HFF-Myc (cell line): ENCODE results near the gene RPS28.
A peak's percentile ranks its signal among the peaks of the same experiment; 100 is the strongest.

Source experiments
- DNase-seq: peaks from one replicate; pipeline ENCODE4 v3.0.0-alpha.2; 2011; ENCODE audit warnings: low read depth; ENCODE audit errors: extremely low read depth
- H3K4me3 ChIP-seq: replicated peaks from 2 replicates; pipeline ENCODE4 v1.5.1; 2011; ENCODE audit warnings: low read depth, mild to moderate bottlenecking, control low read depth, low read length
- TF ChIP-seq, protein P1 (sequence below): IDR thresholded peaks from 2 replicates; pipeline ENCODE4 v1.5.1; 2012; ENCODE audit warnings: mild to moderate bottlenecking, low read depth, low read length, control low read depth; ENCODE audit errors: missing control alignments

The RPS28 gene

DNA sequence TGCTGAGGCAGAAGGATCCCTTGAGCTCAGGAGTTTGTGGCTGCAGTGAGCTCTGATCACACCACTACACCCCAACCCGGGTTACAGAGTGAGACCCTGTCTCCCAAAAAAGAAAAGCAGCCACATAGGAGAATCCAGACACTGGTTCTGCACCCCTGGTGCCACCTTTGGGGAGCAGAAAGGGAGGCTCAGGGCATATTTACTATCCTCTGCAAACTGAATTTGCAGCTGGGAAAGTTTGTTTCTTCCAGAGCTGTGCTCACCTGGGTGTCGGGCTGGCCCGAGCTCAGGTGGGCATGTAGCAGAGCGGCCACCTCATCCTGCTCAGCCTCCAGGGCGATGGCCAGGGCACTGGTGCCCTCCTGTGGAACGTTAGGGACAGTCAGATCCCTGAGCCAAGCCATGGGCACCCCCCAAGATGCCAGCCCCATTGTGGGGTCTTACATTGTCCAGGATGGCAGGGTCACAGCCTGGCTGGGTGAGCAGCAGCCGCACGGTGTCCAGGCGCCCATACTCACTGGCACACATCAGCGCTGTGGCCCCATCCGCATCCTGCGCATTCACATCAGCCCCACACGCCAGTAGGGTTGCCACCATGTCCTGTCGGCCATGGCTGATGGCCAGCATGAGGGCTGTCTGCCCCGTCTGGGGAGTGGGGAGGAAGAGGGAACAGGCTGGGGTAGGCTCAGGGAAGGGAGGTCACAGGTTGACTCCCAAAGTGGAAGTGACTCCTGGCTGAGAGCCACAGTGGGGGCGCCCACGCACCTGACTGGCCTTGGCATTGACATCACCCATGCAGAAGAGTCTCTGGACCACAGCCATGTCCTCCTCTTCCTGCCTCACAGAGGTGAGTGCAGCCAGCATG is 3.1 kb downstream of the RPS28 start:
- TF ChIP-seq, protein P1, sequence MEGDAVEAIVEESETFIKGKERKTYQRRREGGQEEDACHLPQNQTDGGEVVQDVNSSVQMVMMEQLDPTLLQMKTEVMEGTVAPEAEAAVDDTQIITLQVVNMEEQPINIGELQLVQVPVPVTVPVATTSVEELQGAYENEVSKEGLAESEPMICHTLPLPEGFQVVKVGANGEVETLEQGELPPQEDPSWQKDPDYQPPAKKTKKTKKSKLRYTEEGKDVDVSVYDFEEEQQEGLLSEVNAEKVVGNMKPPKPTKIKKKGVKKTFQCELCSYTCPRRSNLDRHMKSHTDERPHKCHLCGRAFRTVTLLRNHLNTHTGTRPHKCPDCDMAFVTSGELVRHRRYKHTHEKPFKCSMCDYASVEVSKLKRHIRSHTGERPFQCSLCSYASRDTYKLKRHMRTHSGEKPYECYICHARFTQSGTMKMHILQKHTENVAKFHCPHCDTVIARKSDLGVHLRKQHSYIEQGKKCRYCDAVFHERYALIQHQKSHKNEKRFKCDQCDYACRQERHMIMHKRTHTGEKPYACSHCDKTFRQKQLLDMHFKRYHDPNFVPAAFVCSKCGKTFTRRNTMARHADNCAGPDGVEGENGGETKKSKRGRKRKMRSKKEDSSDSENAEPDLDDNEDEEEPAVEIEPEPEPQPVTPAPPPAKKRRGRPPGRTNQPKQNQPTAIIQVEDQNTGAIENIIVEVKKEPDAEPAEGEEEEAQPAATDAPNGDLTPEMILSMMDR: no peak
- no peak for DNase-seq
- no peak overlapping the region for H3K4me3 ChIP-seq

- H3K4me3 ChIP-seq: no peak overlapping the region
- DNase-seq: no peak
- TF ChIP-seq, protein P1: no peak
These were observed 4.2 kb downstream of the RPS28 start for GRCh38 chr19:8325454-8325853.

DNA sequence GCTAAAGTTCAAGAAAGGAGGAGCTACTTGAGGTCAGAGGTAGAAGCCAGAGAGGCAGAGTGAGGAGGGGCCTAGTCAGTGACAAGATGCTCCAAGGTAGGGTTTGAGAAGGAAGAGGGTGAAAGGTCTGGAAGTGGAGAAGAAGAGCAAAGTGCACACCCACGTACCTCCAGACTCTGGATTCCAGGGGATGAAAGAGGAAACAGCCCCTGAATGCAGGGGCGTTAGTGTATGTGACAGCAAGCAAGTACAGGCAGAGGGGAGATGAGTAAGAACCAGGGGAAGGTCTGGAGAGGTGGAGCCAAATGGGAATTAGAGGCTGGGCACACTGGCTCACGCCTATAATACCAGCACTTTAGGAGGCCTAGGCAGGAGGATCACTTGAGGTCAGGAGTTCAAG is 8.7 kb downstream of the RPS28 start:
- H3K4me3 ChIP-seq: no peak overlapping the region
- no peak for DNase-seq
- TF ChIP-seq, protein P1: no peak

- H3K4me3 ChIP-seq: no peak overlapping the region
- no peak for DNase-seq
- TF ChIP-seq, protein P1: no peak
These were observed 10.1 kb downstream of the RPS28 start for GRCh38 chr19:8331263-8331845.

DNA sequence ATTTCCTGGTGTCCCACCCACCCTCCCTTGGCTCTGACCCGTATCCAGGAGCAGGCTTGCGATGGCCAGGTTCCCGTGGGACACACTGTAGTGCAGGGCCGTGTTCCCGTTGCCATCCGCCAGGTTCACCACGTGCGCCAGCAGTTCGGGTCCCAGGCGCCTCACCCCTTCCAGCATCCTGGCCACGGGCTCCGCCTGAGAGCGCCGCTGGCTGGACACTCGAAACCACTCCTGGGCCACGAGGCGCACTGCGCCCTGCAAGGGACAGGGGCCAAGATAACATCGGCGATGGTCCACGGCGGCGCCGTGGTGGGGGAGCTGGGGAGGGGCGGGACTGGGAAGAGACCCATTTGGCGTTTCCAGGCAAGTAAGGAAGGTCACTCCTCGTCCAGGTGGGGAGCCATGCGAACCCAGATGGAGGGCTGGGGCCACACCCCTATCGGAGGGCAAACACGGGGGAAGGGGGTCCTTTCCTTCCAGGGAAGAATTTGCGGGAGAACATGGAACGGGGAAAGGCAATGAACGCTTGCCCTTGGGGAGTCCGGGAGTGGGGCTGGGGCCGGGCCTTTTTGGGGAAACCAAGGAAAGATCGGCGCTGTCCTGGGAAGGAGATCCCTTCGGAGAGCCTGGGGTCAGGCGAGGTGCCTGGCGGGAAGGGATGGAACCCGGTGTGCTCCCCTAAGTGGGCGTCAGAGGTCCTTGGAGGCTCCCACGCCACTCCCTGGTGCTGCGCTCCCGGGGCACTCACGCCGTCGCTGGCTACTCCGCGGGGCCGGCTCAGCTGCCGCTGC is 11.9 kb downstream of the RPS28 start:
- TF ChIP-seq, protein P1: no peak
- H3K4me3 ChIP-seq: no peak overlapping the region
- DNase-seq: no peak

- no peak for DNase-seq
- TF ChIP-seq, protein P1: no peak
- peak overlapping the region; percentile 7; the same call in 1 of the 2 replicates for H3K4me3 ChIP-seq
These were observed 12.6 kb downstream of the RPS28 start for GRCh38 chr19:8333767-8334457.
